CD8-positive, alpha-beta memory T cell (primary cell): Measurements from ENCODE around the gene MYH16. TPM values are rescaled to one million over a fixed set of nuclear protein-coding genes. Genes with fewer than 3 reads are reported as not detected.
"Not testable (repeated sequence)": the region's sequence is repeated elsewhere in the genome, so short reads cannot be mapped to it uniquely, and the experiment has no call there.

Experiments used
- CTCF ChIA-PET: fragments of 350-600 bp; sonication (Branson Sonifier 250); formaldehyde crosslinking; loops from one replicate; lab custom pipeline; 2021; ENCODE audit warnings: antibody characterized with exemption; lab: Charles Lee
- POLR2A ChIA-PET: fragments of 350-600 bp; sonication (Branson Sonifier 250); formaldehyde crosslinking; loops from one replicate; lab custom pipeline; 2021; ENCODE audit warnings: antibody characterized with exemption; lab: Charles Lee
- DNase-seq, 5 donors: peaks; one replicate each; pipeline versions ENCODE4 v3.0.0 to v3.0.0-alpha.2; 2020 to 2022; ENCODE audit warnings: mixed read lengths in 1 of 5
- H3K27ac ChIP-seq: one replicate; pipeline ENCODE4 v1.7.0; 2013; ENCODE audit warnings: low read depth, mild to moderate bottlenecking, low read length, moderate library complexity
- H3K27me3 ChIP-seq: 2 replicates; pipeline ENCODE4 v1.7.0; 2013; ENCODE audit warnings: low read length, mild to moderate bottlenecking; ENCODE audit not compliant: insufficient read depth, poor library complexity, severe bottlenecking
- H3K36me3 ChIP-seq: 2 replicates; pipeline ENCODE4 v1.7.0; 2013; ENCODE audit warnings: mild to moderate bottlenecking, low read length, moderate library complexity; ENCODE audit not compliant: insufficient read depth
- H3K4me1 ChIP-seq: 2 replicates; pipeline ENCODE4 v1.7.0; 2013; ENCODE audit warnings: mild to moderate bottlenecking, low read length, moderate library complexity; ENCODE audit not compliant: insufficient read depth
- H3K4me3 ChIP-seq: 2 replicates; pipeline ENCODE4 v1.7.0; 2013; ENCODE audit warnings: mild to moderate bottlenecking, low read length
- H3K9me3 ChIP-seq: 2 replicates; pipeline ENCODE4 v1.7.0; 2013; ENCODE audit warnings: mild to moderate bottlenecking, low read length
- H3K27ac Mint-ChIP-seq, 8 donors: one replicate each; pipeline ENCODE4 v1.8.0; 2020 to 2021; ENCODE audit warnings: mixed read lengths in 8 of 8, mild to moderate bottlenecking in 6 of 8, inconsistent platforms in 3 of 8, moderate library complexity in 3 of 8
- H3K27me3 Mint-ChIP-seq, 2 donors: one replicate each; pipeline ENCODE4 v1.8.0; 2020 to 2021; ENCODE audit warnings: mixed read lengths in 2 of 2, mild to moderate bottlenecking in 1 of 2, moderate library complexity in 1 of 2
- H3K36me3 Mint-ChIP-seq, 3 donors: one replicate each; pipeline ENCODE4 v1.8.0; 2020 to 2021; ENCODE audit warnings: mixed read lengths in 3 of 3, inconsistent platforms in 1 of 3, mild to moderate bottlenecking in 1 of 3
- H3K4me1 Mint-ChIP-seq, 3 donors: one replicate each; pipeline ENCODE4 v1.8.0; 2020 to 2021; ENCODE audit warnings: mixed read lengths in 3 of 3, inconsistent platforms in 1 of 3, mild to moderate bottlenecking in 1 of 3
- H3K4me3 Mint-ChIP-seq, 7 donors: one replicate each; pipeline ENCODE4 v1.8.0; 2020 to 2021; ENCODE audit warnings: mixed read lengths in 7 of 7, mild to moderate bottlenecking in 6 of 7, moderate library complexity in 4 of 7, inconsistent platforms in 2 of 7
- H3K9me3 Mint-ChIP-seq, 5 donors: one replicate each; pipeline ENCODE4 v1.8.0; 2020 to 2022; ENCODE audit warnings: mixed read lengths in 5 of 5, mild to moderate bottlenecking in 3 of 5, moderate library complexity in 2 of 5, inconsistent platforms in 1 of 5
- polyA plus RNA-seq: library from polyadenylated mRNA; unstranded; fragments of 300-500 nt; fragmentation: Illumina TruSeq; gene quantifications from one replicate; pipeline ENCODE4 v1.2.3, GENCODE V29; 2021
- total RNA-seq, 2 experiments: library from RNA; stranded (reverse); gene quantifications; one replicate each; pipeline ENCODE4 v1.2.3, GENCODE V29; 2021

MYH16 gene
- total RNA-seq (not detected), polyA plus RNA-seq (not detected)

- no peak within 1 kb of the TSS for H3K4me3 Mint-ChIP-seq
- no peak within 1 kb of the TSS for H3K27ac ChIP-seq
- H3K4me1 Mint-ChIP-seq = peaks cover 0 to 5% (median 4%) of the 10 kb centered on the region in 3 donors
- H3K27me3 Mint-ChIP-seq = peaks cover 6% of the 10 kb centered on the region in 2 donors
- H3K9me3 Mint-ChIP-seq = no peaks in the 10 kb centered on the region
- ChIA-PET POLR2A (no interaction called here), CTCF (no interaction called here)
- H3K27ac Mint-ChIP-seq = peak within 1 kb of the TSS in 1 of 8 donors; percentile 7
- no peaks in the 10 kb centered on the region for H3K9me3 ChIP-seq
- H3K27me3 ChIP-seq = no peaks in the 10 kb centered on the region
- no peak within 1 kb of the TSS for H3K4me3 ChIP-seq
- DNase-seq = no peak
- no peaks in the 10 kb centered on the region for H3K4me1 ChIP-seq
- no peaks in the 10 kb centered on the region for H3K36me3 ChIP-seq
- H3K36me3 Mint-ChIP-seq = no peaks in the 10 kb centered on the region
Observed at GRCh38 chr7:99272476-99273045, at the start of gene MYH16. TSS of gene MYH16 (plus strand) at chr7:99272839.

GRCh38 chr7:99224263-99224898 is 48.3 kb upstream of the MYH16 start:
- CTCF ChIA-PET, H3K9me3 Mint-ChIP-seq, H3K27ac ChIP-seq, POLR2A ChIA-PET, H3K36me3 Mint-ChIP-seq, H3K4me1 Mint-ChIP-seq, H3K4me3 ChIP-seq, H3K27ac Mint-ChIP-seq, H3K4me3 Mint-ChIP-seq, H3K27me3 Mint-ChIP-seq, H3K4me1 ChIP-seq, H3K27me3 ChIP-seq, H3K9me3 ChIP-seq, H3K36me3 ChIP-seq, DNase-seq: not testable (repeated sequence)

- POLR2A ChIA-PET = no interaction called here
Observed at GRCh38 chr7:99224899-99225265, 47.8 kb upstream of the MYH16 start.

GRCh38 chr7:99229234-99229633 is 43.4 kb upstream of the MYH16 start:
- no peak overlapping the region for H3K27ac ChIP-seq
- Mint-ChIP-seq H3K9me3 (no peaks in the 10 kb centered on the region), H3K4me1 (no peaks in the 10 kb centered on the region), H3K27me3 (peaks cover 9% of the 10 kb centered on the region in 2 donors), H3K27ac (no peak overlapping the region), H3K36me3 (no peaks in the 10 kb centered on the region), H3K4me3 (no peak overlapping the region)
- ChIA-PET CTCF (no interaction called here), POLR2A (no interaction called here)
- no peaks in the 10 kb centered on the region for H3K27me3 ChIP-seq
- no peak overlapping the region for H3K4me3 ChIP-seq
- no peaks in the 10 kb centered on the region for H3K9me3 ChIP-seq
- no peak for DNase-seq
- H3K36me3 ChIP-seq = no peaks in the 10 kb centered on the region
- H3K4me1 ChIP-seq = no peaks in the 10 kb centered on the region

More at GRCh38 chr7:99224899-99225265, 47.8 kb upstream of the MYH16 start:
- H3K27ac Mint-ChIP-seq = no peak overlapping the region
- H3K4me3 Mint-ChIP-seq = no peak overlapping the region
- H3K36me3 Mint-ChIP-seq = no peaks in the 10 kb centered on the region
- H3K9me3 ChIP-seq = no peaks in the 10 kb centered on the region
- no peaks in the 10 kb centered on the region for H3K4me1 Mint-ChIP-seq
- no peaks in the 10 kb centered on the region for H3K4me1 ChIP-seq
- DNase-seq = no peak
- no peak overlapping the region for H3K27ac ChIP-seq
- CTCF ChIA-PET = no interaction called here
- no peak overlapping the region for H3K4me3 ChIP-seq
- no peaks in the 10 kb centered on the region for H3K9me3 Mint-ChIP-seq
- no peaks in the 10 kb centered on the region for H3K27me3 ChIP-seq
- peaks cover 0 to 9% of the 10 kb centered on the region in 2 donors for H3K27me3 Mint-ChIP-seq
- H3K36me3 ChIP-seq = no peaks in the 10 kb centered on the region

GRCh38 chr7:99232082-99232770 is 40.4 kb upstream of the MYH16 start:
- H3K27ac ChIP-seq = no peak overlapping the region
- no peaks in the 10 kb centered on the region for H3K27me3 ChIP-seq
- peaks cover 0 to 1% (median 0%) of the 10 kb centered on the region in 5 donors for H3K9me3 Mint-ChIP-seq
- no peak overlapping the region for H3K27ac Mint-ChIP-seq
- POLR2A ChIA-PET = no interaction called here
- CTCF ChIA-PET = interaction anchor here (1.5 kb wide), 1 partner anchor 15 kb away, joined by 3 read pairs; no protein-coding TSS in a partner anchor
- no peaks in the 10 kb centered on the region for H3K9me3 ChIP-seq
- H3K4me1 ChIP-seq = no peaks in the 10 kb centered on the region
- H3K36me3 ChIP-seq = no peaks in the 10 kb centered on the region
- H3K4me3 ChIP-seq = no peak overlapping the region
- no peaks in the 10 kb centered on the region for H3K36me3 Mint-ChIP-seq
- no peak for DNase-seq
- H3K4me1 Mint-ChIP-seq = no peaks in the 10 kb centered on the region
- no peak overlapping the region for H3K4me3 Mint-ChIP-seq
- peaks cover 4 to 9% of the 10 kb centered on the region in 2 donors for H3K27me3 Mint-ChIP-seq

- CTCF ChIA-PET = interaction anchor here (1.5 kb wide), 1 partner anchor 16 kb away, joined by 3 read pairs; no protein-coding TSS in a partner anchor
Observed at GRCh38 chr7:99232955-99233354, 39.7 kb upstream of the MYH16 start.

GRCh38 chr7:99234185-99234584 is 38.5 kb upstream of the MYH16 start:
- Mint-ChIP-seq H3K4me1 (no peaks in the 10 kb centered on the region), H3K36me3 (no peaks in the 10 kb centered on the region), H3K4me3 (no peak overlapping the region), H3K9me3 (peaks cover 0 to 5% (median 0%) of the 10 kb centered on the region in 5 donors), H3K27me3 (peaks cover 6 to 11% of the 10 kb centered on the region in 2 donors), H3K27ac (no peak overlapping the region)
- no peaks in the 10 kb centered on the region for H3K27me3 ChIP-seq
- ChIA-PET CTCF (no interaction called here), POLR2A (no interaction called here)
- H3K27ac ChIP-seq = no peak overlapping the region
- H3K4me3 ChIP-seq = no peak overlapping the region
- no peaks in the 10 kb centered on the region for H3K4me1 ChIP-seq
- H3K36me3 ChIP-seq = no peaks in the 10 kb centered on the region
- DNase-seq = no peak
- H3K9me3 ChIP-seq = no peaks in the 10 kb centered on the region

More at GRCh38 chr7:99232955-99233354, 39.7 kb upstream of the MYH16 start:
- POLR2A ChIA-PET, H3K27me3 Mint-ChIP-seq, H3K27ac ChIP-seq, H3K4me3 Mint-ChIP-seq, H3K4me1 ChIP-seq, DNase-seq, H3K9me3 Mint-ChIP-seq, H3K4me3 ChIP-seq, H3K9me3 ChIP-seq, H3K36me3 Mint-ChIP-seq, H3K36me3 ChIP-seq, H3K4me1 Mint-ChIP-seq, H3K27ac Mint-ChIP-seq, H3K27me3 ChIP-seq: not testable (repeated sequence)

- no peaks in the 10 kb centered on the region for H3K9me3 ChIP-seq
- POLR2A ChIA-PET = no interaction called here
- CTCF ChIA-PET = no interaction called here
- no peak overlapping the region for H3K27ac Mint-ChIP-seq
- H3K27ac ChIP-seq = no peak overlapping the region
- no peaks in the 10 kb centered on the region for H3K4me1 ChIP-seq
- H3K4me3 ChIP-seq = no peak overlapping the region
- H3K36me3 Mint-ChIP-seq = no peaks in the 10 kb centered on the region
- H3K36me3 ChIP-seq = no peaks in the 10 kb centered on the region
- peaks cover 10 to 16% of the 10 kb centered on the region in 2 donors for H3K27me3 Mint-ChIP-seq
- no peak for DNase-seq
- no peaks in the 10 kb centered on the region for H3K27me3 ChIP-seq
- H3K9me3 Mint-ChIP-seq = peaks cover 0 to 5% (median 0%) of the 10 kb centered on the region in 5 donors
- H3K4me1 Mint-ChIP-seq = no peaks in the 10 kb centered on the region
- no peak overlapping the region for H3K4me3 Mint-ChIP-seq
Observed at GRCh38 chr7:99235925-99236324, 36.7 kb upstream of the MYH16 start.
